Activated naive CD8-positive, alpha-beta T cell (primary cell): ENCODE measurements around the gene FTO.

Experiments used
- H3K27ac Mint-ChIP-seq: one replicate; pipeline ENCODE4 v1.8.0; 2021; ENCODE audit warnings: mixed read lengths
- H3K27me3 Mint-ChIP-seq: one replicate; pipeline ENCODE4 v1.8.0; 2021; ENCODE audit warnings: mixed read lengths
- H3K36me3 Mint-ChIP-seq: one replicate; pipeline ENCODE4 v1.8.0; 2021; ENCODE audit warnings: mixed read lengths
- H3K4me1 Mint-ChIP-seq: one replicate; pipeline ENCODE4 v1.8.0; 2021; ENCODE audit warnings: low read depth, mixed read lengths
- H3K4me3 Mint-ChIP-seq: one replicate; pipeline ENCODE4 v1.8.0; 2021; ENCODE audit warnings: mild to moderate bottlenecking, mixed read lengths
- H3K9me3 Mint-ChIP-seq: one replicate; pipeline ENCODE4 v1.8.0; 2021; ENCODE audit warnings: low read depth, mixed read lengths

Gene FTO

GRCh38 chr16:53805113-53805512, 101.2 kb downstream of the FTO start:
- no peaks in the 10 kb centered on the region for H3K27me3 Mint-ChIP-seq
- H3K4me1 Mint-ChIP-seq = peaks cover 35% of the 10 kb centered on the region
- no peak overlapping the region for H3K27ac Mint-ChIP-seq
- peaks cover 5% of the 10 kb centered on the region for H3K9me3 Mint-ChIP-seq
- peaks cover 13% of the 10 kb centered on the region for H3K36me3 Mint-ChIP-seq
- H3K4me3 Mint-ChIP-seq = no peak overlapping the region

DNA sequence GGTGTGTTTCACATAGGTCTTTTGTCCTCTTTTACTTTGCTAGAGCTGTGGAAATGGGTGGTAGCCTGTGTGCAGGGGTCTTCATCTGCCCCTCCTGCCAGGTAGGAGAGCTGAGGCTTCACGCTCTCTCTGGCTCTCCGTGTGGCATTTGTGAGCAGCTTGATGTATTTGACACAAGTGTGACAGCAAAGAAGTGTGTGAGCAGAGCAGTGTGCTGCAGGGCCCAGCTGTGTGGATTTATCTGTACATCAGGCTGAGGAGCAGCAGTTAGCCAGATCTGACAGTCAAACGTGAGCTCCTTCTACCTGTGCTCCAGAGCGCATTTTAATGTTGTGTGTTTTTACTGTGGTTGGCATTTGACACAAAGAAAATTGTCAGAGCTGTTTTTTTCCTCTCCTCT, 101.8 kb downstream of the FTO start:
- Mint-ChIP-seq H3K9me3 (peaks cover 5% of the 10 kb centered on the region), H3K4me1 (peaks cover 36% of the 10 kb centered on the region), H3K27ac (no peak overlapping the region), H3K36me3 (peaks cover 13% of the 10 kb centered on the region), H3K4me3 (no peak overlapping the region), H3K27me3 (no peaks in the 10 kb centered on the region)

DNA sequence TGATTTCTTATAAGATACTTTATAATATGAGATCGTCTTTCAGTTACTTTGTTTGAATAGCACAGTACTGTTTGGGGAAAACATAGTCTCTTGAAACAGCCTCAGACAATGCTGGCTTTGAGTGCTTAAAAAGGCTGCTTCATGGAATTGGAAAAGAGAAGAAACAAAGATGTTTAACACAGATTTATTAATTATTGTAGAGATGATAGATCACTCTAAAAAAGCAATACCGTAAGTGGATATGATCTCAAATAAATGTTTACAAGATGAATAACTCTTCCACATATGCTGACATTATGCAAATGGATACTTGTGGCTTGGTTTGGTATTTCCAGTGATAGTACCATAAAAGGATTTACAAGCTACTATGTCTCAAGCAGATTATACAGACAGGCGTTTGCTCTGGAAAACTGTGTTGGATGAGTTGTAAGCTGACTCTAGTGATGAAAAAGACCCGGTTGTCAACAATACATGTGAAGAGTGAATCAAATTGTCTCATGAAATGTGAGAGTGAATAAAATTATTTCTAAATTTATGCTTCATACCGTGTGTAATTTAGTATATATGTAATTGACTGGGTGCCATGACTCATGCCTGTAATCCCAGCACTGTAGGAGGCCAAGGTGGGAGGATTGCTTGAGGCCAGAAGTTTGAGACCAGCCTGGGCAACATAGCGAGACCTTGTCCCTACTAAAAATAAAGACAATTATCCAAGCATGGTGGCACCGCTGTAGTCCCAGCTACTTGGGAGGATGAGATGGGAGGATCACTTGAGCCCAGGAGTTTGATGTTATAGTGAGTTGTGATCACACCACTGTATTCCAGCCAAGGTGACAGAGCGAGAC, 105.4 kb downstream of the FTO start:
- no peaks in the 10 kb centered on the region for H3K9me3 Mint-ChIP-seq
- H3K27me3 Mint-ChIP-seq = no peaks in the 10 kb centered on the region
- H3K4me1 Mint-ChIP-seq = peaks cover 24% of the 10 kb centered on the region
- H3K36me3 Mint-ChIP-seq = peaks cover 14% of the 10 kb centered on the region
- no peak overlapping the region for H3K4me3 Mint-ChIP-seq
- H3K27ac Mint-ChIP-seq = no peak overlapping the region

DNA sequence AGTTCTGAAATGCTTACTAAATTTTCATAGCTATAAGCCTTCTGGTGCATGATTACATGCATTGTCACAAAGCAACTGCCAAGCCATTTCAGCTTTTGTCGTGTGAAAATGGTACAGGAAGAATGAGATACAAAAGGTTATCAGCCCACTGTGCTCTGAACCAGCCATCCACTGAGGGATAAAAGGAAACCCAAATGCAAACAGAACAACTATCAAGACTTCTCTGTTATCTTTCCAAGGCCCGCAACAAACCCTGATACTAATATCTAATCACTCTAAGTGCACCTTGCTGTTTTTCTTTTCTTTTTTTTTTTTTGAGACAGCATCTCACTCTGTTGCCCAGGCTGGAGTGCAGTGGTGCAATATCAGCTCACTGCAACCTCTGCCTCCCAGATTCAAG, 109.0 kb downstream of the FTO start:
- Mint-ChIP-seq H3K4me1 (peaks cover 14% of the 10 kb centered on the region), H3K27ac (no peak overlapping the region), H3K36me3 (peaks cover 31% of the 10 kb centered on the region), H3K27me3 (no peaks in the 10 kb centered on the region), H3K9me3 (no peaks in the 10 kb centered on the region), H3K4me3 (no peak overlapping the region)

GRCh38 chr16:53814801-53815200, 110.8 kb downstream of the FTO start:
- no peaks in the 10 kb centered on the region for H3K27me3 Mint-ChIP-seq
- H3K36me3 Mint-ChIP-seq = peaks cover 31% of the 10 kb centered on the region
- peaks cover 13% of the 10 kb centered on the region for H3K4me1 Mint-ChIP-seq
- no peaks in the 10 kb centered on the region for H3K9me3 Mint-ChIP-seq
- no peak overlapping the region for H3K27ac Mint-ChIP-seq
- no peak overlapping the region for H3K4me3 Mint-ChIP-seq

GRCh38 chr16:53816211-53816836, 112.4 kb downstream of the FTO start:
- no peaks in the 10 kb centered on the region for H3K27me3 Mint-ChIP-seq
- peaks cover 19% of the 10 kb centered on the region for H3K4me1 Mint-ChIP-seq
- H3K4me3 Mint-ChIP-seq = no peak overlapping the region
- H3K9me3 Mint-ChIP-seq = no peaks in the 10 kb centered on the region
- H3K36me3 Mint-ChIP-seq = peaks cover 27% of the 10 kb centered on the region
- H3K27ac Mint-ChIP-seq = no peak overlapping the region

DNA sequence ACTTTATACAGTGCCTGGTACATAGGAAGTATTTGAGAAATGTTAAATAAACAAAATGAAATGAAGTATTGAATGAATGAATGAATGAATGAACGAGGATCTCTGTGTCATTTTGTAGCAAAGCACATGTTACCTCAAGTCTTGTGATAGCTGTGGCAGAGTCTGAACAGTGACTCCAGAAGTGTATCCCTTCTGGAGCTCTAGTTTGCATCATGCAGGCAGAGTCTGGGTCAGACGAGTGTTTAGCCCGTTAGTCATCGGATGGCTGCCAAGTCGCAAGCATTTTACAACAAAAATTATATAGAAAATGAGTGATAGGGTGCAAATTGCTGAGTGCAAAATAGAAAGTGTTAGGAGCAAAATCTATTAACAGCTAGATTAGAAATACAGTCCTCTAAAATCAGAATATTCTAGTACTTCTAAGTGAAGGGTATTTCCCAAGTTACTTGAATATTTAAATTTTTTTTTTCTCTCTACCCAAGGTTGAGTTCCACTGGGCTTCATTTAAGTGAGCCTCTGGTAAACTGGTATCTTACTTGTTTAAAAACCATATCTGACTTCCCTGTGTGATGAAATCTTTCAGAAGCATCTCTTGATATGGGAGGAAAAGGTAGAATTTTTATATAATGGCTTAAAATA, 113.3 kb downstream of the FTO start:
- peaks cover 25% of the 10 kb centered on the region for H3K36me3 Mint-ChIP-seq
- H3K4me1 Mint-ChIP-seq = peaks cover 28% of the 10 kb centered on the region
- no peaks in the 10 kb centered on the region for H3K9me3 Mint-ChIP-seq
- no peak overlapping the region for H3K4me3 Mint-ChIP-seq
- no peaks in the 10 kb centered on the region for H3K27me3 Mint-ChIP-seq
- no peak overlapping the region for H3K27ac Mint-ChIP-seq

DNA sequence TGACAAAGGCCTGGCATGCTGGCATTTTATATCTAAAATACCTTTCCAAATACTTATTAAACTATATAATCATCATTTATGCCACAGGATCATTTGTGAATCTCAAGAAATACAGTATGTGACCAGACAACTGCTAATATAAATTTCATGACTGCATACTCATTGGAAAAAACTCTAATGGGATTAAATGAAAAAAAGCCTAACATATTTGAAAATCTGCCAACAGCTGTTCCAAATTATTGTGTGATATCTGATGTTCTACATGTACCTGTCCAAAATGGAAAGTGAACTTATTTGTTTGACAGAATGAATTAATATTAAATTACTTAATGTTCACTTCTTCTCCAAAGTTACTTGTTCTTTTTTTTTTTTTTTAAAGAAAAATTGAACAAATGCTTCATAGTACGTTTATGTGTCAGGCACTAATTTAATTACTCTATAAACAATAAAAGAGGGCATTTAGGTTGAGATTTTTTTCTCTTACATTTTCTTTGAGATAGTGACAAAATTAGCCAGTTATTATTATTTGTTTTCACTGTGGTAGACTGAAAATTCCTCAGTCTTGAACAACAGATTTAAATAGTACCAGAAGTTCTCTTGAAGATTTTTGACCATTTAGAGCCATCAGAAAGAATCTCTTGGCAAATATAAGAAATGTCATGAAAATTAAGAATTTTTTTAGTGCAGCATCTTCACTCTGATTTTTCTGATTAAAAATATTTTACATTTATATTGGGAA, 114.0 kb downstream of the FTO start:
- Mint-ChIP-seq H3K9me3 (no peaks in the 10 kb centered on the region), H3K4me3 (no peak overlapping the region), H3K27ac (no peak overlapping the region), H3K36me3 (peaks cover 22% of the 10 kb centered on the region), H3K4me1 (peaks cover 30% of the 10 kb centered on the region), H3K27me3 (no peaks in the 10 kb centered on the region)

DNA sequence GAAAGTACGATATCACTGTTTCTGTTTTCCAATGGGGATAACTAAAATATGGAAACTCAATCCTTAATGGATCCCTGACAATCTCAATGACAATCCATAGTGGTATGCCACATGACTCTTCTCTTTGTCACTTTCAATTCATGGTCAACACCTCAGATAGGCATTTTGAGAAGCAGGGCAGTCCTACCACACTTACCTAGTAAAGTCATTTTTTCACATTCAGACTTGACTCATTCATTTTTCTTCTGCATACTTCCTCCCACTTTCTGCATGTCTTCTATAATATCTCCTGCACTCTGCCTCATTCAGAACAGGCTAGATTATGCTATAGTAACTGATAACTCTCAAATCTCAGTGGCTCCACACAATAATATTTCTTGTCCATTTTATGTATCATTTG, 117.5 kb downstream of the FTO start:
- H3K4me3 Mint-ChIP-seq = no peak overlapping the region
- no peaks in the 10 kb centered on the region for H3K9me3 Mint-ChIP-seq
- peaks cover 23% of the 10 kb centered on the region for H3K4me1 Mint-ChIP-seq
- peaks cover 8% of the 10 kb centered on the region for H3K36me3 Mint-ChIP-seq
- no peaks in the 10 kb centered on the region for H3K27me3 Mint-ChIP-seq
- H3K27ac Mint-ChIP-seq = no peak overlapping the region

DNA sequence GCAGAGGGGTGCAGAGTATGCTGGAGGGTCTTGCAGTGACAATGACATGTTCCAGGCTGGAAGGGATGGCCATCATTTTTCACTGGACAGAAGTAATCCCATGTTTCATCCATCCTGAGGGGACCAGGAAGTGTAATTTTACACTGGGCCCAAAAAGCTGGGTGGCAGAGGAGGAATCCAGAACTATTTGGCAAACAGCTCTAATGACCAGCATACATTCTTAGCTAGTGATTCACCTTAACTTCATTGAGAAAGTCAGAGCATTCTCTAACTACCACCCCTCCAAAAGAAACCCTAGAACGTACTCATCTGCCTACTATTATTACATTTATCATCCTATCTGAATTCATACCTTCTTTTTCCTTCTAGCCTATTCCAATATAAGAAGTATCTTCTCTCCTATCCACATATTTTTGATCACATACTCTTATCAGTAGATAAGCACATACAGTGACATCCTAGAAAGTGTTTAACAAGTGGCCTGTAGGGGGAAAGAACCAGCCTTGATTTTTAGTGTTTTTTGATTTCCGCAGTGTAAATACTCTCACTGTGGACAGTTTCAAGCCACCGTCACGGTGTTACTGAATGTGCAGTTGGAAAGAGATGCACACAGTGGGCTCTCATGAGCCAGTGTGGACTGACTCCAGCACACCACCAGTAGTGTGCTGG, 118.1 kb downstream of the FTO start:
- no peak overlapping the region for H3K4me3 Mint-ChIP-seq
- H3K36me3 Mint-ChIP-seq = peaks cover 6% of the 10 kb centered on the region
- H3K4me1 Mint-ChIP-seq = peaks cover 19% of the 10 kb centered on the region
- no peaks in the 10 kb centered on the region for H3K9me3 Mint-ChIP-seq
- no peak overlapping the region for H3K27ac Mint-ChIP-seq
- H3K27me3 Mint-ChIP-seq = no peaks in the 10 kb centered on the region

- peaks cover 6% of the 10 kb centered on the region for H3K36me3 Mint-ChIP-seq
- H3K27ac Mint-ChIP-seq = no peak overlapping the region
- no peak overlapping the region for H3K4me3 Mint-ChIP-seq
- H3K9me3 Mint-ChIP-seq = no peaks in the 10 kb centered on the region
- H3K4me1 Mint-ChIP-seq = peaks cover 18% of the 10 kb centered on the region
- no peaks in the 10 kb centered on the region for H3K27me3 Mint-ChIP-seq
Observed at GRCh38 chr16:53822936-53823529, 119.1 kb downstream of the FTO start.

- H3K27ac Mint-ChIP-seq = no peak overlapping the region
- H3K9me3 Mint-ChIP-seq = no peaks in the 10 kb centered on the region
- H3K4me1 Mint-ChIP-seq = peaks cover 9% of the 10 kb centered on the region
- no peaks in the 10 kb centered on the region for H3K27me3 Mint-ChIP-seq
- peaks cover 18% of the 10 kb centered on the region for H3K36me3 Mint-ChIP-seq
- no peak overlapping the region for H3K4me3 Mint-ChIP-seq
Observed at GRCh38 chr16:53826658-53827057, 122.7 kb downstream of the FTO start.

DNA sequence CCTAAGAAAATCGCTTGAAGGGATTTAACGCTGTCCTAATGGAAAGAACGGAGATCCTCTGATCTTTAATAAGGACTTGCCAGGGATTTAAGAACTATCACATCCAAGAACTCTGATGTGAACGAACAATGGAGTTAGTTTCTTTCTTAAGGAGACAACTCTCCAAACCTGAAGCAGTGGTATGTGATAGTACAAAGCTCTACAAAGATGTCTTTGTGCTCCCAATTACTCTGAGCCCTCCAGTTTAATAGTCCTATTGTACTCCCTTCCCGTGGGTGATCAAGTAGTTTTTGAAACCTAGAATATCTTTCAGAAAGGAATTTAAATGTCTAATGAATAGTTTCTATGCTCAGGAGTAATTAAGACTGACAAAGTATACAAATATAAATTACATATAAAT, 123.8 kb downstream of the FTO start:
- Mint-ChIP-seq H3K27ac (no peak overlapping the region), H3K4me1 (peaks cover 4% of the 10 kb centered on the region), H3K4me3 (no peak overlapping the region), H3K36me3 (peaks cover 21% of the 10 kb centered on the region), H3K9me3 (no peaks in the 10 kb centered on the region), H3K27me3 (no peaks in the 10 kb centered on the region)

DNA sequence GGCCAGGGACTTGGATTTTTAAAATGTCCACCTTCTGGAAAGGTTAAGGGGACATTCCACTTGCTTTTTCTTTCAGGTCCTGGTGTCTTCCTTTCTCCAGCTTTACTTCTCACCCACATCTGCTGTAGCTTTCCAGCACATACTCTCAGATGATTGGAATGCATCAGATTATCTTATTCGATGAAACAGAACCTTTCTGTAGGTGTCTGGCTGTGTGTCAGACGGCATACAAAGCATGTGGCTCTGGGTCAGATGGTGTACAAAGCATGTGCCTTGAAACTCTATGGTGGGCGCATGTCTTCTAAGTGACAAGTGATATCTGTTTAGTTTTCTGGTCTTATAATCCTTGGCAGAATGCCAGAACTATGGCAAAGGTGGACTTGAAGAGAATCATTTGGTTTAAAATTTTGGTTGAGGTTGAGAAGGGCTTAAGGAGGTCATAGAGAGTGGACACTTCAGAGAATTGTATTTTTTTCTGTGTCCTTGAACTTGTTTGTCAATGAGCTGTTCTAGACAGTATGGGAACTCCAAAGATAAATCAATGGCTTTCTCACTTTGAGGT, 125.3 kb downstream of the FTO start:
- peaks cover 4% of the 10 kb centered on the region for H3K4me1 Mint-ChIP-seq
- H3K9me3 Mint-ChIP-seq = no peaks in the 10 kb centered on the region
- H3K27ac Mint-ChIP-seq = no peak overlapping the region
- peaks cover 29% of the 10 kb centered on the region for H3K36me3 Mint-ChIP-seq
- H3K4me3 Mint-ChIP-seq = no peak overlapping the region
- no peaks in the 10 kb centered on the region for H3K27me3 Mint-ChIP-seq
